ENCODE results near the gene DCST2. TPM values are rescaled to one million over a fixed set of nuclear protein-coding genes. Genes with fewer than 3 reads are reported as not detected.

The DCST2 gene
- total RNA-seq, 4 donors from 2014 or later = 0.07 to 1.6 TPM; not detected in 2

DNA sequence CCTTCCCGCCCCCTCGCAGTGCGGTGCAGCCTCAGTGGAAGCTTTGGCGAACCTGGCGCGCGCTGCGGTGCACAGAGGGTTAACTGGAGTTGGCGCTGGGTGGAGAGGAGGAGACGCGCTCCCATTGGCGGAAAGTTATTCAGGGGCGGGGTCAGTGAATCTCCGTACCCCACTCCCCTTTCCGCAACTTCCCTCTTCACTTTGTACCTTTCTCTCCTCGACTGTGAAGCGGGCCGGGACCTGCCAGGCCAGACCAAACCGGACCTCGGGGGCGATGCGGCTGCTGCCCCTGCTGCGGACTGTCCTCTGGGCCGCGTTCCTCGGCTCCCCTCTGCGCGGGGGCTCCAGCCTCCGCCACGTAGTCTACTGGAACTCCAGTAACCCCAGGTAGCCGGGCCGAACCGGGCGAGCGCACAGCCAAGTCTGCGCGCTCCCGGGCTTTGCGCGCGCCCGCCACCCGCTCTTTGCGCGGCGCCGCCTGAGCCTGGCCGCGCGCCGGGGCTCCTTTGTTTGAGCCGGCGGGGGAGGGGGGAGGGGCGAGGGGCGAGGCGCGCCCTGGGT, 30.0 kb upstream of the DCST2 start, which contains the start of gene EFNA4:
EFNA4 (plus strand) TSS at position 191 of the 561 bp plus-strand sequence; CDS start at position 275, 84 bp downstream.
- intact Hi-C loops (cut with DNase I; ENCODE audit: low total_unique reads) = no loop called here
- no peaks in the 10 kb centered on the region for H3K9me3 ChIP-seq
- DNase-seq = peak; percentile 82 to 84
- peak within 1 kb of the TSS; percentile 63 to 87 for H3K27ac ChIP-seq
- no peaks in the 10 kb centered on the region for H3K27me3 ChIP-seq
- peaks cover 0 to 16% of the 10 kb centered on the region in 2 donors for H3K4me1 ChIP-seq
- TF ChIP-seq, protein P1, sequence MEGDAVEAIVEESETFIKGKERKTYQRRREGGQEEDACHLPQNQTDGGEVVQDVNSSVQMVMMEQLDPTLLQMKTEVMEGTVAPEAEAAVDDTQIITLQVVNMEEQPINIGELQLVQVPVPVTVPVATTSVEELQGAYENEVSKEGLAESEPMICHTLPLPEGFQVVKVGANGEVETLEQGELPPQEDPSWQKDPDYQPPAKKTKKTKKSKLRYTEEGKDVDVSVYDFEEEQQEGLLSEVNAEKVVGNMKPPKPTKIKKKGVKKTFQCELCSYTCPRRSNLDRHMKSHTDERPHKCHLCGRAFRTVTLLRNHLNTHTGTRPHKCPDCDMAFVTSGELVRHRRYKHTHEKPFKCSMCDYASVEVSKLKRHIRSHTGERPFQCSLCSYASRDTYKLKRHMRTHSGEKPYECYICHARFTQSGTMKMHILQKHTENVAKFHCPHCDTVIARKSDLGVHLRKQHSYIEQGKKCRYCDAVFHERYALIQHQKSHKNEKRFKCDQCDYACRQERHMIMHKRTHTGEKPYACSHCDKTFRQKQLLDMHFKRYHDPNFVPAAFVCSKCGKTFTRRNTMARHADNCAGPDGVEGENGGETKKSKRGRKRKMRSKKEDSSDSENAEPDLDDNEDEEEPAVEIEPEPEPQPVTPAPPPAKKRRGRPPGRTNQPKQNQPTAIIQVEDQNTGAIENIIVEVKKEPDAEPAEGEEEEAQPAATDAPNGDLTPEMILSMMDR (IDR thresholded peaks at IDR 0.05) = peak in 1 of 4 experiments; percentile 22
- TF ChIP-seq POLR2A (IDR thresholded peaks at IDR 0.05) = peak in 1 of 2 donors; percentile 45
- peak within 1 kb of the TSS; percentile 63 to 97 for H3K4me3 ChIP-seq
- H3K36me3 ChIP-seq = no peaks in the 10 kb centered on the region

DNA sequence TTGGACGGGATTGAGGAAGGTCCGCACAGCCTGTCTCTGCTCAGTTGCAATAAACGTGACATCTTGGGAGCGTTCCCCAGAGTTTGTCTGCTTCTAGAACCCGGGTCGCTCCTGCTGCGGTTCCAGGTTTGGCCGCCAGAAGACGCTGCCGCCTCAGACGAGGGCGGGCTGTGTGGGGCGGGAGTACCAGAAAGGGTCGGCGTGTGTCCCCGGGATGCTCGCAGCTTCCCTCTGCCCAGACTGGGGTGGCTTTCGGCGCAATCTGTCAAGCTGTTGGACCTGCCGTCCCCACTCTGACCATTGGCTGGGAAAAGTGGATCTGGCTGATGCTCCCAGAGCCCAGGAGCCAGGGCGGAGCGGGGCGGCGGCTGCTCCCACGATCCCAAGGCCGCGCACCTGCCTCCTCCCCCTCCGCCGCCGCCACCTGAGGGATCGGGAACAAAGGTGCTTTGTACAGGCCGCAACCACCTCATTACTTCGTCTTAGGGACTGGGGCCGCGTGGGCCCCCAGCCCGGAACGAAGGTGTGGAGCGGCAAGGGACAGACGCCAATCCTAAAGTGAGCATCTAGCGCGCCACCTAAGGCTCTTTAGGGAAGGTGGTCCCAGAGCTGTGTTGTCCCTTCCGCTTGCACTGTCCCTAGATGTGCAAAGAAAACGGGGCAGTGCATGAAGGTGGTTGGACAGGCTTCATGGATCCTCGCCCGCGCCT, 29.3 kb upstream of the DCST2 start:
- peaks cover 0 to 16% of the 10 kb centered on the region in 2 donors for H3K4me1 ChIP-seq
- intact Hi-C loops (cut with DNase I; ENCODE audit: low total_unique reads) = no loop called here
- DNase-seq = peak; percentile 49 to 59
- H3K27ac ChIP-seq = peak overlapping the region in 1 of 2 donors; percentile 63
- H3K36me3 ChIP-seq = no peaks in the 10 kb centered on the region
- H3K4me3 ChIP-seq = peak overlapping the region; percentile 63 to 97
- TF ChIP-seq POLR2A (IDR thresholded peaks at IDR 0.05) = no peak
- TF ChIP-seq, protein P1 (IDR thresholded peaks at IDR 0.05) = peak; percentile 56 to 73 (median 60)
- no peaks in the 10 kb centered on the region for H3K27me3 ChIP-seq
- no peaks in the 10 kb centered on the region for H3K9me3 ChIP-seq

DNA sequence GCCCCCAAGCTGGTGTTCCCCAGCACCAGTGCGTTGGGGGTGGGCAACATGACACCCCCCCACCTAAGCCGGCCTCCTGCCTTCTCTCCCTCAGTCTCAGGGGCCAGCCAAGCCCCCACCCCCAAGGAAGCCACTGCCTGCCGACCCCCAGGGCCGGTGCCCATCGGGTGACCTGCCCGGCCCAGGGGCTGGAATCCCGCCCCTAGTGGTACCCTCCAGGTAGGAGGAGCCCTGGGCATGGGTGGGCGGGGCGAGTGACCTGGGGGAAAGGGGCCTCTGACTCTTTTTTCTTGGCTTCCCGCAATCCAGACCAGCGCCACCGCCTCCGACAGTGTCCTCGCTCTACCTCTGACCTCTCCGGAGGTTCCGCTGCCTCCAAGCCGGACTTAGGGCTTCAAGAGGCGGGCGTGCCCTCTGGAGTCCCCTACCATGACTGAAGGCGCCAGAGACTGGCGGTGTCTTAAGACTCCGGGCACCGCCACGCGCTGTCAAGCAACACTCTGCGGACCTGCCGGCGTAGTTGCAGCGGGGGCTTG, 28.6 kb upstream of the DCST2 start:
- Histone ChIP-seq H3K4me3 (no peak overlapping the region), H3K36me3 (no peaks in the 10 kb centered on the region)

DNA sequence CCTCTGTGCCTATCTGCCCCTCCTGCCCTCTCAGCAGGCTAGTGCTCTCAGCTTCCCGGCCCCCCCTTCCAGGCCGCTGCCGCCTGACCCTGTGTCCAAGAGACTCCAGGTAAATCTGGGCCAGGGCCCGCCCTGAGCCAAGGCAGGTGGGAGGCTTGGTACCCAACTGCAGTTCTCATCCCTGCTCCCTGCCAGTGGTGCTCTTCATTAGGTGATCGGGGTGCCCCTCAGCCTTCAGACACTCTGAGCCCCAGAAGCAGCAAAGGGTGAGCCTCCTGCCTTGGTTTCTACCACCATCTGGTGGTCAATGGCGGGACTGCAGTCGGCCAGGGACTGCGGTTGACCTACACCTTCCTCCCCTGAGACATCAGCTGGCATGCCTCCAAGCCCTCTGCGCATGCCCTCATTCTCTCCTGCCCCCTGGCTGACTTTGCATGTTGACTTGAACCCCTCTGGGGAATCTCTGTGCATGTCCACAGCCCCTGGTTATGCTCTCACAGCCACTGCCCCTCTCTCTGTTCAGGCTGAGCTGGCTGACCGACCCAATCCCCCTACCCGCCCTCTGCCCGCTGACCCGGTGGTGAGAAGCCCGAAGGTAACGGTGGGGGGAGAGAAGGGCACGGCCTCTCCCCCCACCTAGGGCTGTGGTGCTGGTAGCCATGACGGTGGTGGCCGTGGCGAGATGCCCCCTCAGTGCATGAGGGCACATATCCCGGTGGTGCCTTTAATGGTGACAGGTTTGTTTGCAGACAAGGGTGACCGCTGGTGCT, 28.0 kb upstream of the DCST2 start:
- intact Hi-C loops (cut with DNase I; ENCODE audit: low total_unique reads) = no loop called here
- H3K9me3 ChIP-seq = no peaks in the 10 kb centered on the region
- no peak overlapping the region for H3K27ac ChIP-seq
- H3K27me3 ChIP-seq = no peaks in the 10 kb centered on the region
- peak in 1 of 2 donors; percentile 12 for TF ChIP-seq POLR2A (IDR thresholded peaks at IDR 0.05)
- TF ChIP-seq, protein P1 (IDR thresholded peaks at IDR 0.05) = peak; percentile 94 to 100 (median 98)
- H3K4me3 ChIP-seq = no peak overlapping the region
- H3K36me3 ChIP-seq = no peaks in the 10 kb centered on the region
- peak; percentile 83 to 85 for DNase-seq
- H3K4me1 ChIP-seq = peaks cover 0 to 16% of the 10 kb centered on the region in 2 donors

More for the DNA sequence above, 28.6 kb upstream of the DCST2 start:
- no peaks in the 10 kb centered on the region for H3K27me3 ChIP-seq
- DNase-seq = peak in 1 of 2 donors; percentile 38
- no peaks in the 10 kb centered on the region for H3K9me3 ChIP-seq
- no peak overlapping the region for H3K27ac ChIP-seq
- H3K4me1 ChIP-seq = peaks cover 0 to 16% of the 10 kb centered on the region in 2 donors
- TF ChIP-seq, protein P1 (IDR thresholded peaks at IDR 0.05) = no peak
- no peak for TF ChIP-seq POLR2A (IDR thresholded peaks at IDR 0.05)
- intact Hi-C loops (cut with DNase I; ENCODE audit: low total_unique reads) = no loop called here
